ENCODE results near the gene SMIM41. TPM values are rescaled to one million over a fixed set of nuclear protein-coding genes. Genes with fewer than 3 reads are reported as not detected.

The SMIM41 gene
- polyA plus RNA-seq, 1 donor (not counting 4 experiments of a cell fraction or from before 2014, with no cell fraction given): not detected

DNA sequence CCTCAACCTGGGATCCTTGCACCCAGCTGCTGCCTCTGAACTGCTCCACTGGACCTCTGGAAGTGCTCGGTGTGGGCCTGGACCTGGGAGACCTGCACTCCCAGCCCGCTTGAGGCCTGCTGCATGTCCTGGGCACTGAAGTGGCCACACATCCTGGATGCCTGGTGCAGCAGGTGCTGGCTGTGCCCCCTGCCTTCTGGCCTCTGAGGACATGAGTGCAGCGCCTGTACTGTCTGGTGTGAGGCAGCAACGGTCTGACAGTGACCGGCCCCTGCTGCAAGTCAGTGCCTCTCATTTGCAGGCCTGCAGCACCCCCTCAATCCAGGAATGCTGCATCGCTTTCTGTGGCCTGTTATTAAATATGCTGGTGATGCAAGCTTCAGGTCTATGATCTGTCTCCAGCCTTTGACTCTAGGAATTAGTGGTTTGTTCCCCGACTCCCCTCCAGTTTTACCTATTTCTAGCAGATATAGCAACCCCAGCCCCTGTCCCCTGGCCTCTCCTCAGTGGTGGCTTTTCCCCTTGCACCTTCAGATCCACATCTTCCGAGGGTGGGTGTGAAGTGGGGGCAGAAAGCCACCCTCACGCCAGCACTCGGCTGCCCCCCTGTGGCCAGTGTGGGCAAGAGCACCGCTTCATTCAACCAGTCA is 3.6 kb downstream of the SMIM41 start:
- no peak for TF ChIP-seq EZH2 (IDR thresholded peaks at IDR 0.05; ENCODE audit: low read length)
- TF ChIP-seq, protein P1, sequence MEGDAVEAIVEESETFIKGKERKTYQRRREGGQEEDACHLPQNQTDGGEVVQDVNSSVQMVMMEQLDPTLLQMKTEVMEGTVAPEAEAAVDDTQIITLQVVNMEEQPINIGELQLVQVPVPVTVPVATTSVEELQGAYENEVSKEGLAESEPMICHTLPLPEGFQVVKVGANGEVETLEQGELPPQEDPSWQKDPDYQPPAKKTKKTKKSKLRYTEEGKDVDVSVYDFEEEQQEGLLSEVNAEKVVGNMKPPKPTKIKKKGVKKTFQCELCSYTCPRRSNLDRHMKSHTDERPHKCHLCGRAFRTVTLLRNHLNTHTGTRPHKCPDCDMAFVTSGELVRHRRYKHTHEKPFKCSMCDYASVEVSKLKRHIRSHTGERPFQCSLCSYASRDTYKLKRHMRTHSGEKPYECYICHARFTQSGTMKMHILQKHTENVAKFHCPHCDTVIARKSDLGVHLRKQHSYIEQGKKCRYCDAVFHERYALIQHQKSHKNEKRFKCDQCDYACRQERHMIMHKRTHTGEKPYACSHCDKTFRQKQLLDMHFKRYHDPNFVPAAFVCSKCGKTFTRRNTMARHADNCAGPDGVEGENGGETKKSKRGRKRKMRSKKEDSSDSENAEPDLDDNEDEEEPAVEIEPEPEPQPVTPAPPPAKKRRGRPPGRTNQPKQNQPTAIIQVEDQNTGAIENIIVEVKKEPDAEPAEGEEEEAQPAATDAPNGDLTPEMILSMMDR (optimal IDR thresholded peaks at IDR 0.05 in 1 of 3, IDR thresholded peaks at IDR 0.05 in 1 of 3, conservative IDR thresholded peaks at IDR 0.05 in 1 of 3; ENCODE audit: extremely low read depth in 1 of 3, insufficient read depth in 2 of 3, low read length in 3 of 3): peak; percentile 96 to 98 (median 98)
- no peaks in the 10 kb centered on the region for H3K9me1 ChIP-seq (ENCODE audit: control insufficient read depth, extremely low read depth, insufficient read depth, low read length)
- no peaks in the 10 kb centered on the region for H3K9me3 ChIP-seq (ENCODE audit: control insufficient read depth, low read depth, low read length)
- peaks cover under 1% of the 10 kb centered on the region for H3K79me2 ChIP-seq (ENCODE audit: control insufficient read depth, insufficient read depth, low read length)
- H3K27ac ChIP-seq (ENCODE audit: control insufficient read depth, insufficient read depth, low read length): no peak overlapping the region
- H3K36me3 ChIP-seq (ENCODE audit: control insufficient read depth in 2 of 2, extremely low read depth in 1 of 2, insufficient read depth in 2 of 2, low read length in 2 of 2): no peaks in the 10 kb centered on the region
- no peak overlapping the region for H3K4me3 ChIP-seq (ENCODE audit: control insufficient read depth in 2 of 3, extremely low read depth in 1 of 3, insufficient read depth in 2 of 3, low read depth in 1 of 3, low read length in 3 of 3)
- no peak for DNase-seq (ENCODE audit: low read depth, low spot score)
- dilution Hi-C loops (cut with MboI; ENCODE audit: extremely low pct_ligation_motif_present, low sequenced_read_pairs): no loop called here
- peak overlapping the region; percentile 22 for H3K4me2 ChIP-seq (ENCODE audit: control insufficient read depth, extremely low read depth, insufficient read depth, low read depth, low read length)
- peak; percentile 78 for FAIRE-seq
- peaks cover 3% of the 10 kb centered on the region for H4K20me1 ChIP-seq (ENCODE audit: control insufficient read depth, extremely low read depth, insufficient read depth, low read length)
- no peak overlapping the region for H2AFZ ChIP-seq (ENCODE audit: control insufficient read depth, low read length)
- H3K27me3 ChIP-seq (ENCODE audit: control insufficient read depth, extremely low read depth, insufficient read depth, low read length): peaks cover 16% of the 10 kb centered on the region
- H3K9ac ChIP-seq (ENCODE audit: control insufficient read depth, extremely low read depth, insufficient read depth, low read length): no peak overlapping the region
- H3K4me1 ChIP-seq (ENCODE audit: control insufficient read depth, extremely low read depth, insufficient read depth, low read length): no peaks in the 10 kb centered on the region

DNA sequence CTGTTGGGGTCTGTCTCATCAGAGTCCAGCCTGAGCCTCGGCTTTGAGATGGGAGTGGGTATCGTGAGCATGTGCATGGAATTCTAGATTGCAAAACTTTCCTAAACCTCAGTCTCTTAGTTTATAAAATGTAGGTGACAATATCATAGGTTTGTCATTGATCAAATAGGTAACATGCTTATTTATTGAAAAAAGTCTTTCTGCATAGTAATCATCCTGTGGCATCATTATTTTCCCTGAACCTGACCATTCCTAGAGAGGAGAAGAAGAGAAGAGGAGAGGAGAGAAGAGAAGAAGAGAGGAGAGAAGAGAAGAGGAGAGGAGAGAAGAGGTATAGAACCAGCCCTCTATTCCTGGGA is 4.1 kb downstream of the SMIM41 start:
- no peak overlapping the region for H3K27ac ChIP-seq (ENCODE audit: control insufficient read depth, insufficient read depth, low read length)

More for the DNA sequence above, 4.1 kb downstream of the SMIM41 start:
- Histone ChIP-seq H3K4me1 (ENCODE audit: control insufficient read depth, extremely low read depth, insufficient read depth, low read length) (no peaks in the 10 kb centered on the region), H3K9ac (ENCODE audit: control insufficient read depth, extremely low read depth, insufficient read depth, low read length) (no peak overlapping the region), H4K20me1 (ENCODE audit: control insufficient read depth, extremely low read depth, insufficient read depth, low read length) (peaks cover 3% of the 10 kb centered on the region), H3K9me1 (ENCODE audit: control insufficient read depth, extremely low read depth, insufficient read depth, low read length) (no peaks in the 10 kb centered on the region), H3K79me2 (ENCODE audit: control insufficient read depth, insufficient read depth, low read length) (no peaks in the 10 kb centered on the region), H3K27me3 (ENCODE audit: control insufficient read depth, extremely low read depth, insufficient read depth, low read length) (peaks cover 21% of the 10 kb centered on the region), H3K4me3 (ENCODE audit: control insufficient read depth in 2 of 3, extremely low read depth in 1 of 3, insufficient read depth in 2 of 3, low read depth in 1 of 3, low read length in 3 of 3) (no peak overlapping the region), H3K4me2 (ENCODE audit: control insufficient read depth, extremely low read depth, insufficient read depth, low read depth, low read length) (no peak overlapping the region), H3K9me3 (ENCODE audit: control insufficient read depth, low read depth, low read length) (no peaks in the 10 kb centered on the region), H3K36me3 (ENCODE audit: control insufficient read depth in 2 of 2, extremely low read depth in 1 of 2, insufficient read depth in 2 of 2, low read length in 2 of 2) (no peaks in the 10 kb centered on the region), H2AFZ (ENCODE audit: control insufficient read depth, low read length) (no peak overlapping the region)
- DNase-seq (ENCODE audit: low read depth, low spot score): no peak
- dilution Hi-C loops (cut with MboI; ENCODE audit: extremely low pct_ligation_motif_present, low sequenced_read_pairs): no loop called here
- TF ChIP-seq, protein P1 (optimal IDR thresholded peaks at IDR 0.05 in 1 of 3, IDR thresholded peaks at IDR 0.05 in 1 of 3, conservative IDR thresholded peaks at IDR 0.05 in 1 of 3; ENCODE audit: extremely low read depth in 1 of 3, insufficient read depth in 2 of 3, low read length in 3 of 3): no peak
- no peak for TF ChIP-seq EZH2 (IDR thresholded peaks at IDR 0.05; ENCODE audit: low read length)
- no peak for FAIRE-seq

All from keratinocyte (primary cell).